ENCODE results near the gene CA10. TPM values are rescaled to one million over a fixed set of nuclear protein-coding genes. Genes with fewer than 3 reads are reported as not detected.

Gene CA10
- total RNA-seq, 2 donors from 2014 or later, result not detected

DNA sequence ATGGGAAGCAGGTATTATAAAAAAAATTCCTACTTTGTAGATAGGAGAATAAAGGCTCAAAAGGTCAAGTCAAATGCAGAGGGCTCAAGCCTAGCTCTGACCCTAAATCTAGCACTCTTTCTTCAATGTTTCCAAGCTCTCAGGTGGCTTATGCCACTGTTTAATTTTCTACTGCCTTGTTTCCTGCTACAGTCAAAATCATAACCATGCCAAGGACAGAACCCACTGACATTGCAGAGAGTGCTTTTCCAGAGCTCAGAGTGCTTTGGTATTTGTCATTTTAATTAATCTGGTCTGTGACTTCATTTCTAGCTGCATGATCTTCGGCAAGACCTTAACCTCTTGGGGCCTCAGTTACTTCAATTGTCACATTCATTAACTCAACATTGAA, 344.7 kb downstream of the CA10 start:
- DNase-seq (ENCODE audit: low spot score), result no peak
- TF ChIP-seq, protein P1, sequence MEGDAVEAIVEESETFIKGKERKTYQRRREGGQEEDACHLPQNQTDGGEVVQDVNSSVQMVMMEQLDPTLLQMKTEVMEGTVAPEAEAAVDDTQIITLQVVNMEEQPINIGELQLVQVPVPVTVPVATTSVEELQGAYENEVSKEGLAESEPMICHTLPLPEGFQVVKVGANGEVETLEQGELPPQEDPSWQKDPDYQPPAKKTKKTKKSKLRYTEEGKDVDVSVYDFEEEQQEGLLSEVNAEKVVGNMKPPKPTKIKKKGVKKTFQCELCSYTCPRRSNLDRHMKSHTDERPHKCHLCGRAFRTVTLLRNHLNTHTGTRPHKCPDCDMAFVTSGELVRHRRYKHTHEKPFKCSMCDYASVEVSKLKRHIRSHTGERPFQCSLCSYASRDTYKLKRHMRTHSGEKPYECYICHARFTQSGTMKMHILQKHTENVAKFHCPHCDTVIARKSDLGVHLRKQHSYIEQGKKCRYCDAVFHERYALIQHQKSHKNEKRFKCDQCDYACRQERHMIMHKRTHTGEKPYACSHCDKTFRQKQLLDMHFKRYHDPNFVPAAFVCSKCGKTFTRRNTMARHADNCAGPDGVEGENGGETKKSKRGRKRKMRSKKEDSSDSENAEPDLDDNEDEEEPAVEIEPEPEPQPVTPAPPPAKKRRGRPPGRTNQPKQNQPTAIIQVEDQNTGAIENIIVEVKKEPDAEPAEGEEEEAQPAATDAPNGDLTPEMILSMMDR (IDR thresholded peaks at IDR 0.05), result no peak
- no peak overlapping the region for H3K27ac ChIP-seq
- no peaks in the 10 kb centered on the region for H3K36me3 ChIP-seq
- no peaks in the 10 kb centered on the region for H3K27me3 ChIP-seq
- no peak overlapping the region for H3K4me3 ChIP-seq
- H3K9me3 ChIP-seq, result no peaks in the 10 kb centered on the region
- no peaks in the 10 kb centered on the region for H3K4me1 ChIP-seq

DNA sequence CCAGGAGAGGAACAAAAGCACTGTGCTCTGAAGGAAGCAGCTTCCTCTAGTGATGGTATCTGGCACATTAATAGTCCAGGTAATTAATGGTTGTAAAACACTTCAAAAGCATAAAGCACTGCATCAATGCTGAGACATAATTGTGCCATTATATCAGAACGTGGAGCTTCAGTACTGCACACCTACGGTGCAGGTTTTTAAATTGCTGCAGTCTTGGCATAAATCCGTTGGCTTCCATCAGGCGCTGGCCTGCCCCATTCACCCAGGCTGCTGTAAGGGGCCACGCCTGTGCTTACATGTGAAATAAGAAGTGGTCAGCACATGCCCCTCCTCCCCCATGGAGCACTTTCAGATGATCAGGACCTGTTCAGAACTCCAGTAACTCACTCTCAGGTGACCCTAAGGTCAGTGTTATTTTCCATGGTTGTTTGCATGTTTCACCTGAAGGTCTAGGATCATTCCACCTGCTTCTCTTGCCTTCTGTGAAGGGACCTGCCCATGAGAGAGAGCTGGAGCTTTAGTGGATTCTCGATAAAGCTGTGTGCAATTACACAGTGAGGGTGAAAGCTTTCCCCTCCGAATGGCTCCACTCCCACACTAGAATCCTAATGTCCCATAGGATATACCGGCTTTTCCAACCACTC, 345.3 kb downstream of the CA10 start:
- DNase-seq (ENCODE audit: low spot score), result no peak
- Histone ChIP-seq H3K4me3 (no peak overlapping the region), H3K27me3 (no peaks in the 10 kb centered on the region), H3K36me3 (no peaks in the 10 kb centered on the region), H3K9me3 (no peaks in the 10 kb centered on the region), H3K27ac (no peak overlapping the region), H3K4me1 (no peaks in the 10 kb centered on the region)
- TF ChIP-seq, protein P1 (IDR thresholded peaks at IDR 0.05), result no peak

DNA sequence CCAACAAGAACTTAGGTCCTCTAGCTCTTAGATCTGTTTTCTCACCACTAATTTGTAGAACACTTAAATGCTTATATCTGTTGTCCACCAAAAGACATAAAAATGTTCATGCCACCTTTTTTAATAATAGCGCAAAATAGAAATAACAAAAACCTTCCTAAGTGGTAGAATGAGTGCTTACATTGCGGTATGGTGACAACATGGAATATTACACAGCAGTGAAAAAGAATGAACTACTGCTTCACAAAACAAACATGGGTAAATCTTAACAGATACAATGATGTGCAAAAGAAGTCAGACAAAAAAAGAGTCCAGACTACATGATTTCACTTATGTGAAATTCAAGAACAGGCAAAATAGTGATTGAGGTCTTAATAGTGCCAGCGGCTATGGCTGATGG, 351.1 kb downstream of the CA10 start:
- H3K4me3 ChIP-seq, result no peak overlapping the region
- no peaks in the 10 kb centered on the region for H3K9me3 ChIP-seq
- H3K27me3 ChIP-seq, result no peaks in the 10 kb centered on the region
- no peaks in the 10 kb centered on the region for H3K4me1 ChIP-seq
- H3K27ac ChIP-seq, result no peak overlapping the region
- TF ChIP-seq, protein P1 (IDR thresholded peaks at IDR 0.05), result no peak
- no peaks in the 10 kb centered on the region for H3K36me3 ChIP-seq
- no peak for DNase-seq (ENCODE audit: low spot score)

DNA sequence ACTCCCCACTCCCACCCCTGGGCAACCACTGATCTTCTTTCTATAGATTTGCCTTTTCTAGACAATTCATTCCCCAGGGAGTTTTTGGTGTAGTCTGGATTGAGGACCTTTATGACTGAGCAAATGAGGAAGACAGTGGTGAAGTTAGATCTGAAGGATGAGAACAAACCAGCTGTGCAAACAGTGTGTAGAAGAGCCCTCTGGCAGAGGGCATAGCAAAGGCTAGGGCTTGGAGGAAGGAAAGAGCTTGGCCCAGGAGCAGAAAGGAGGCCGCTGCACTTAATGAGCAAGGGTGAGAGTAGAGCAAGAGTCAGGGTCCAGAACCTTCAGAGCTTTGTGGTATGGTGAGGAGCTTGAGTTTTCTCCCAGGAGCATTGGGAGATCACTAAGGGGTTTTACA, 352.7 kb downstream of the CA10 start:
- no peaks in the 10 kb centered on the region for H3K4me1 ChIP-seq
- H3K4me3 ChIP-seq, result no peak overlapping the region
- H3K36me3 ChIP-seq, result no peaks in the 10 kb centered on the region
- no peak overlapping the region for H3K27ac ChIP-seq
- no peak for DNase-seq (ENCODE audit: low spot score)
- H3K9me3 ChIP-seq, result no peaks in the 10 kb centered on the region
- H3K27me3 ChIP-seq, result no peaks in the 10 kb centered on the region
- TF ChIP-seq, protein P1 (IDR thresholded peaks at IDR 0.05), result no peak

DNA sequence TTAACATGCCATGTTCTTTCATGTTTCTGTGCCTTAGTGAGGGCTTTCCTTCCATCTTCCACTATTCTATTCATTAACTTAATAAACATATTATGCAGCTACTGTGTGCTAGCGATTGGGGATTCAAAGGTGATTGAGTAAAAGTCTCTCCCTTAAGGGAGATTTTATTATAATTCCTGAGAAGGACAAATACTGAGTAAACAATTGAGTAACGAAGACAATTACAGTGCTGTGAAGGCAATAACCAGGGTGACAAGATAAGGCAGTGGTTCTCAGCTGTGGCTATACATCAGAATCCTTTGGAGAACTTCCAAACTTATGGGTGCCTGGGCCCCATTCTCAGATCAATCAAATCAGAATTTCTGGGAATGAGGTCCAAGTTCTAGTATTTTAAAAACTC, 353.3 kb downstream of the CA10 start:
- Histone ChIP-seq H3K4me1 (no peaks in the 10 kb centered on the region), H3K27me3 (no peaks in the 10 kb centered on the region), H3K4me3 (no peak overlapping the region), H3K27ac (no peak overlapping the region), H3K36me3 (no peaks in the 10 kb centered on the region), H3K9me3 (no peaks in the 10 kb centered on the region)
- DNase-seq (ENCODE audit: low spot score), result no peak
- TF ChIP-seq, protein P1 (IDR thresholded peaks at IDR 0.05), result no peak

DNA sequence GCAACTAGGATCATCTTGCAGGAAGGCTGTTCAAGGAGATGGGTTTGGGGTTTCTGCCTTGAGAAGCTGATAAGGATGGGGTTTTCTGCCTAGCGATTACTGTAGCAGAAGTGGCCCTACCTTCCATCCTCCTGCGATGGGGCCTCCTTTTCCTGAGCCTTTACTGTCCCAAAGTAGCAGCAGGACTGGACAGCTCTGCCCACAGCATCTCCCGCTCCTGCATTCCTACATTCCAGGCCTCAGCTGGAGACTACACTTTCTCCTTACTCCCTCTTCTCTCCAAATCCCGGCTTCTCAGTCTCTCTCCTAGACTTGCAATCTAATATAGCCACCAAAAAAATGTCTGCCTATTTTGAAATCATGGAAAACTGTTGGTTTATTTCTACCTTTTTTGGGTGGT, 355.4 kb downstream of the CA10 start:
- Histone ChIP-seq H3K36me3 (no peaks in the 10 kb centered on the region), H3K27me3 (no peaks in the 10 kb centered on the region), H3K4me3 (no peak overlapping the region), H3K9me3 (no peaks in the 10 kb centered on the region), H3K4me1 (no peaks in the 10 kb centered on the region), H3K27ac (no peak overlapping the region)
- TF ChIP-seq, protein P1 (IDR thresholded peaks at IDR 0.05), result no peak
- no peak for DNase-seq (ENCODE audit: low spot score)
